GM21825 (cell line): ENCODE measurements around the gene TM4SF18.
"Not testable (repeated sequence)": the region's sequence is repeated elsewhere in the genome, so short reads cannot be mapped to it uniquely, and the experiment has no call there.

Source experiments
- ATAC-seq: cut with Tn5 transposase; IDR thresholded peaks from one replicate; pipeline ENCODE4 v1.9.1; 2021; ENCODE audit warnings: mild to moderate bottlenecking, moderate library complexity; ENCODE audit not compliant: unreplicated experiment

The TM4SF18 gene

GRCh38 chr3:149333176-149333859 is at the start of gene TM4SF18:
TSS of gene TM4SF18 (minus strand) at chr3:149333636. CDS start at chr3:149333382, 254 bp downstream.
- no peak for ATAC-seq

- ATAC-seq, result no peak
These were observed 49.1 kb upstream of the TM4SF18 start for GRCh38 chr3:149382518-149382917.

- no peak for ATAC-seq
These were observed 48.6 kb upstream of the TM4SF18 start for GRCh38 chr3:149382101-149382467.

- no peak for ATAC-seq
These were observed 48.0 kb upstream of the TM4SF18 start for GRCh38 chr3:149381173-149382100.

GRCh38 chr3:149380220-149380619 is 46.8 kb upstream of the TM4SF18 start:
- ATAC-seq, result not testable (repeated sequence)

- no peak for ATAC-seq
These were observed 45.3 kb upstream of the TM4SF18 start for GRCh38 chr3:149378478-149379309.

- ATAC-seq, result no peak
These were observed 44.2 kb upstream of the TM4SF18 start, which contains the start of gene TM4SF1 for GRCh38 chr3:149377408-149378364. TSS of gene TM4SF1 (minus strand) at chr3:149377649. CDS start at chr3:149377547, 102 bp downstream.

- ATAC-seq, result no peak
These were observed 43.4 kb upstream of the TM4SF18 start for GRCh38 chr3:149376718-149377407.

- no peak for ATAC-seq
These were observed 42.2 kb upstream of the TM4SF18 start for GRCh38 chr3:149375501-149376196.

- no peak for ATAC-seq
These were observed 41.5 kb upstream of the TM4SF18 start for GRCh38 chr3:149374793-149375500.

- ATAC-seq, result no peak
These were observed 41.0 kb upstream of the TM4SF18 start for GRCh38 chr3:149374391-149374790.

- no peak for ATAC-seq
These were observed 40.0 kb upstream of the TM4SF18 start for GRCh38 chr3:149373235-149374125.

- no peak for ATAC-seq
These were observed 38.3 kb upstream of the TM4SF18 start for GRCh38 chr3:149371723-149372114.

GRCh38 chr3:149371001-149371722 is 37.7 kb upstream of the TM4SF18 start:
- no peak for ATAC-seq

GRCh38 chr3:149369991-149370866 is 36.8 kb upstream of the TM4SF18 start:
- ATAC-seq, result no peak
